GM18505 (cell line): ENCODE results near the gene SHANK2.

Experiments used
- ATAC-seq: cut with Tn5 transposase; IDR thresholded peaks from one replicate; pipeline ENCODE4 v1.9.1; 2021; ENCODE audit not compliant: unreplicated experiment
- POLR2A ChIP-seq: IDR thresholded peaks from 4 replicates; pipeline ENCODE4 v1.6.1; 2011; ENCODE audit warnings: borderline replicate concordance; ENCODE audit not compliant: insufficient read depth, insufficient read length; ENCODE audit errors: extremely low read depth

The SHANK2 gene

DNA sequence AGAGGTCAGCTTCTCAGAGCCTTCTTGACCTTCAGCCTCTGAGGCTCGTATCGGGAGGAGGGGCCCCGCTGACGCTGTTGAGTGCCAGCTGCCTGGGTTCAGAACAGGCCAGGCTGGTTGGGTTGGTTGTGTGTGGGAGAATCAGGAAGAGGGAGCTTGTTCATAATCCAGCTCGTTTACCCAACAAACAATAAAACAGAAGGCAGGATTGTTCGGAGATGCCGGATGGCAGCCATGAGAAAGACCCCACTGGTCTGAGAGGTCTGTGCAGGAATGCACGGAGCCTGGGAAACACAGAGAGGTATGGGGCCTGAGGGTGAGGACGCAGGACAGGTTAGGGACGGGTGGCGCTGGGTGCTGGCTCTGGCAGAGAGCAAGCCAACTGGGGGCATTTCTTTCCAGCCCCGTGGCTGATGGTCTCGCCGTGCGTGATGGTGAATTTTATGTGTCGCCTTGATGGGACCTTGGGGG, 31.6 kb upstream of the SHANK2 start:
- TF ChIP-seq POLR2A: no peak
- no peak for ATAC-seq

DNA sequence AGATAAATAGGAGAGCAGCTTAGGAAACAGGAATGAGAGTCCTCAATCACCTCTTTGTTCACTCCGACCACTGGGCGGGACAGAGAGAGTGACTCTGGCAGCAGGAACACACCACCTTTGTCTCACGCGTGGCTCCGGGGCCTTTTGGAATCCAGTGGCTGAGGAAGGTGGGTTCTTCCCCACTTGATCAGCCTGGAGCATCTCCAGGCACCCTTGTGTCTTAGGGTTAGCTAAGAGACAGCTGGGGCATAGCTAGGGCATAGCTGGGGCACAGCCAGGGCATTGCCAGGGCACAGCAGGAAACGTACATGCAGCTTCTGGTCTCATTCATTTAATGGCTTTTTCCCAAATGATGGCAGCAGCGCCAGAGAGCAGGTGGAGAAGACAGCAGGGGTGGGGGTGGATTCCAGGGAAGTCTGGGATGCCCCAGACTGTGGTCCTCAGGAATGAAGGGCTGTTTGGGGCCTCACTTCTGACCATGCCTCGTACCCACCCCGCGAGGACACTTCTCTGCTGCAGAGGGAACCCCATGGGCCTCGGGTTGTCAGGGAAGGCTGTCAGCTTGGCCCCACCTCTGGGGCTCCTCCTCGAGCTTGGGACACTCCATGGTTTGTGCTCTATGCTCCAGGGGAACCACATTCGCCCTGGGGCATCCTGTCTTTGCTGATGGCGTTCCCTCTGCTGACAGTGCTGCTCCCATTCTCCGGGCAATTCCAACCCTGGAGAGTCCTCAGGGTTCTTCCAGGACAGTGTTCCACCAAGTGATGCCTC, 30.4 kb upstream of the SHANK2 start:
- TF ChIP-seq POLR2A: no peak

DNA sequence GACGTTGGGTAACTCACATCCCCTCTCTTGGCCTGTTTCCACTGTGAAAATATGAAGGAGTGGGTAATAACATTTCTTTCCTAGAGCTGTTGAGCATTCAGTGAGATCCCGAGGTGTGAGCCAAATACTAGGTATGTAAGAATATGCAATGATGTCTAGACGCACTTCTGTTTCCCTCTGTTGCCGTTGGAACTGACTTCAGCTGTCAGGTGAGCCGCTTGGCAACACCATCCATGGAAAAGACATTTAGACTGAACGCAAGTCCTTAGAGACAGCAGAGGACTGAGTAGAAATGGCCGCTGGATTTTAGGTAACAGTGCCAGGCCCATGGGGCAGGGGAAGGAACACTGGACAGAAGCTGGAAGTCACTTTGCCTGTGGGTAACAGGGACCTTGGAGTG, 29.5 kb upstream of the SHANK2 start:
- ATAC-seq: no peak

More for the DNA sequence above, 30.4 kb upstream of the SHANK2 start:
- no peak for ATAC-seq

DNA sequence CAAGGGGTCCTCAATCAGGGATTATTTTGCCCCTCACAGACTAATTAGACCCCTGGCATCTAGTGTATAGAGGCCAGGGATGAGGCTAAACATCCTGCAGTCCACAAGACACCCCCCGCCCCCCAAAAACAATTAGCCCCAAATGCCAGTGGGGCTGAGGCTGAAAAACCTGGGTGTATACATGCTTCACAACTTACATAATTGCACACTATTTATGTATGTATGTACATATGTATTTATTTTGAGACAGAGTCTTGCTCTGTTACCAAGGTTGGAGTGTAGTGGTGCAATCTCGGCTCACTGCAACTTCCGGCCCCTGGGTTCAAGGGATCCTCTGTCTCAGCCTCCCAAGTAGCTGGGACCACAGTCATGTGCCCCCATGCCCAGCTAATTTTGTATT, 28.8 kb upstream of the SHANK2 start:
- TF ChIP-seq POLR2A: no peak
- ATAC-seq: no peak

More for the DNA sequence above, 29.5 kb upstream of the SHANK2 start:
- no peak for TF ChIP-seq POLR2A

DNA sequence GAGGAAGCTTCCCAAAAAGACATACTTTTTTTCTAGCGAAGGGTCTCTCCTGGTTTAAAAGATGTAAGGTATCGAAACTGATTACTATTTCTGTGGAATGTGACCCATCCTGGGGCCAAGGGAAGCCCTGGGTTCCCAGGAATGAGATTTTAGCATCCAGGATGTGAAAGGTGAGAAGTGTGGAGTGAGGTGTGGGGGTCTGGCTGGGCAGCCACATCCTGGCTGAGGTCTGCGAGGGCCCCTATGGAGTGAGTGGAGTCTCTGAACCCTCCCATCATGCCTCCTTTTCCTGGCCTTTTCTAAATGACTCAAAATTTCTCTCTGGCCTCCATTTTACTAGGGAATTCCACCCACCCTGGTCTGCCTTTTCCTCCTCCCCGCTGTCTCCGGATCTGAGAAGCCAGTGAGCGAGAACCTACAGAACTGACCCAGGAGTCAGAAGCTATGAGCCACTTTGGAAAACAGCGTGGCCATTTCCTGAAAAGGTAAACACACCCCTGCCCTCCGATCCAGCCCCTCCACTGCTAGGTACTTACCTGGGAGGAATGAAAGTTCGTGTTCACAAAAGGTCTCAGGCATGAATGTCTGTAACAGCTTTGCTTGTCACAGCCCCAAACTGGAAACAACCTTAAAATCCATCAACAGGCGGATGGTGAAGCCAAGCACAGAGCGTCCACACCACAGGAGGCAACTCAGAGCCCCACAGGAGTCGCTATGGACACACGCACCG, 27.7 kb upstream of the SHANK2 start:
- ATAC-seq: no peak
- no peak for TF ChIP-seq POLR2A

DNA sequence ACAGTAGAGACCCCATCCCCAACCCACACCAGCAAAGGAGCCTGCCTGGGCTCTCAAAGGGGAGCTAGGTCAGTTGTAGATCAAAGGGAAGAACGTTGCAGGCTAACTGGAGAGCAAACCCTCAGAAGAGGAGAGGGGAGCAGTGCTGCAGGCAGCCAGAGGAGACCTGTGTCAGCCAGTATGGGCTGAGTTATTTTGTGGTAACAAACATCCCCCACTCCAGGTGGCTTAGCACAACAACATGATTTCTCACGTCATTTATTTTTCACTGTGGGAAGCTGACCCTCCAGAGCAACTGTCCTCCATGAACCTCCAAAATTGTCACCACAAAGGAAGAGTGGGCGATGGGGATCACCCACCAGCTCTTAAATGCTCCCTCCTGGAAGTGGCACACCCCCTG, 19.8 kb upstream of the SHANK2 start:
- no peak for TF ChIP-seq POLR2A
- no peak for ATAC-seq

DNA sequence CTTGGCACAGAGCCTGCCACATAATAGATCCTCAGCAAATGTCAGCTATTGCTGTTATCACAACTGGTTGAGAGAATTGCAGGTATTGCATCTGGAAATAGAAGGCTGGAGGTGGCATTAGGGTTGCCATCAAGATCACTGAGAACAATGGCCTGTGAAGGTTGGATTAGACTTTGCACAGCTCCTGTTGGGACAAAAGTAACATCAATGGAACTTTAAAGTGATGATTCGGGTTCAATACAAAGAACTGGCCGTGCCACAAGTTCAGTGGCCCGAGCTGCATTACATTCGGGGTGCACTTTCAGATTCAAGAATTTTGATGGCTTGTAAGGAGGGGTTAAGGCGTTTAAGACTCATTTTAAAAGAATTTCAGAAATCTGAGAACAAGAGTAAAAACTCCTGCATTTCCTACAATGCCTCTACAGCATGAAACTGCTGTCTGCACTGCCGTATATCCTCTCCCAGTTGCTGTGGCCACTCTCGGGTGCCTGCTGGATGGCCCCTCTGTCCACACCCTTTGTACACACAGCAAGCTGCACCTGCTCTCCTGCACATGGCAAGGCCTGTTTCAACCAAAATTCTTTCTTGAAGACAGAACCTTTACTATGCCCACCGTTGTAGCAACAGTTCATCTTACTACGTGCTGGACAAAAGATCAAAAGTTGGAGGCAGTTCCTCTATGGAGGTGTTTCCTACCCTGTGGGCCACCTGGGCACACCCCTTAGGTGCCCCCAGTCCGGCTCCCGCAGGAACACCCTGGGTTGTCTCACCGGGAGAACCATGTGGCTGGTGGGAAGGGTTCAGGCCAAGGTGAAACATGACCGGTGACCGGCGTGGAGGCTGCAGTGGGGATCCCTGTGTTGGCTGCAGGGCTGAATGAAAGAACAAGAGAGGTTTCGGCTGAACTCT, 17.5 kb upstream of the SHANK2 start:
- TF ChIP-seq POLR2A: no peak
- ATAC-seq: no peak

DNA sequence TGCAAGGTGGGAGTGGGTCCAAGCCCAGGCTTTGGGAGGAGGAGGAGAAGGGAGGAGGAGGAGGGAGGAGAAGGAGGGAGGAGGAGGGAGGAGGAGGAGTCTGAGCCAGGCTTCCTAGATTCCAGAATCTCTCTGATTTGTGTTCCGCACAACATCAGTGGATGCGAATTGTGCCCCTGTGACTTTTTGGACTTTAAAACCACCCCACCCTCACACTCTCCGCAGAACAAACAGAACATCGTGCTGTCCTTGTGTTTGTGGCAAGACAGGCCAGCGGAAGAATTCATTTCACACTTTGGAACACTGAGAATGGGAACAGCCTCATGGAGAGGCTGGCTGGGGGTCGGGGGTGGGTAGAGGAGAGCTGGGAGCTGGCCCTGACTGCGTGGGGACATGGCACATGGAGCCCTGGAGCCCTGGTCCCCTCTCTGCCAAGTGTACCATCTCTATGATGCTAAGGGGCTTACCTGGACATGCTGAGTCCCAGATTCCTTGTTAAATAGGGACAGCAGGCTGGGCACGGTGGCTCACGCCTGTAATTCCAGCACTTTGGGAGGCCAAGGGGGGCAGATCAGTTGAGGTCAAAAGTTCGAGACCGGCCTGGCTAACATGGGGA, 16.4 kb upstream of the SHANK2 start:
- TF ChIP-seq POLR2A: no peak

DNA sequence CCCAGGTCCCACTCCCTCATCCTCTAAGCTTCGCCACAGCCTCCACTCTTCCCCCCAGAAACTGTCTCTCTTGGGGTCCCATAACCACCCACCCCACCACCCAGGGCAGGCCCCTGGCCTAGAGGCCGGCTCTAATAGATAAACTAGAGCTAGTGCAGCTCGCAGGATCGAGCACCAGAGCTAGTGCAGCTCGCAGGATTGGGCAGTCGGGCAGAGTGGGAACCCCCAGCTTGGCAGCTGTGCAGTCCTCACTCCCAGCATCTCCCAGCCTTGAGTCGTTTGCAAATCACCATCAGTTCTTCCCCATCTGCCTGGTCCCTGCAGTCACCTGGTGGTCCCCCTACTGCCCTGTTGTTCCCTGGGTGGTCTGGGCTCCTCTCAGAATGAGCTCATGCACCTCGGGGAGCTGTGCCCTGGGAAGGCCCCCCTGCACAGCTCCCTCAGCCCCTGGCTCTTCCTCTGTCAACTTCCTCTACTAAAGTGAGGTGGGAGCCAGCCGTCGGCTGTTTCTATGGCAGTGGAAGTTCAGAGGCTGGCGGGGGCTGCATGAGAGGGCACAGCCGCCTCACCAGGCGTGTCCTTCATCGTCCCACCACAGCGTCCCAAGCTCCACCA, 15.5 kb upstream of the SHANK2 start:
- TF ChIP-seq POLR2A: no peak
- ATAC-seq: no peak

More for the DNA sequence above, 16.4 kb upstream of the SHANK2 start:
- ATAC-seq: no peak

DNA sequence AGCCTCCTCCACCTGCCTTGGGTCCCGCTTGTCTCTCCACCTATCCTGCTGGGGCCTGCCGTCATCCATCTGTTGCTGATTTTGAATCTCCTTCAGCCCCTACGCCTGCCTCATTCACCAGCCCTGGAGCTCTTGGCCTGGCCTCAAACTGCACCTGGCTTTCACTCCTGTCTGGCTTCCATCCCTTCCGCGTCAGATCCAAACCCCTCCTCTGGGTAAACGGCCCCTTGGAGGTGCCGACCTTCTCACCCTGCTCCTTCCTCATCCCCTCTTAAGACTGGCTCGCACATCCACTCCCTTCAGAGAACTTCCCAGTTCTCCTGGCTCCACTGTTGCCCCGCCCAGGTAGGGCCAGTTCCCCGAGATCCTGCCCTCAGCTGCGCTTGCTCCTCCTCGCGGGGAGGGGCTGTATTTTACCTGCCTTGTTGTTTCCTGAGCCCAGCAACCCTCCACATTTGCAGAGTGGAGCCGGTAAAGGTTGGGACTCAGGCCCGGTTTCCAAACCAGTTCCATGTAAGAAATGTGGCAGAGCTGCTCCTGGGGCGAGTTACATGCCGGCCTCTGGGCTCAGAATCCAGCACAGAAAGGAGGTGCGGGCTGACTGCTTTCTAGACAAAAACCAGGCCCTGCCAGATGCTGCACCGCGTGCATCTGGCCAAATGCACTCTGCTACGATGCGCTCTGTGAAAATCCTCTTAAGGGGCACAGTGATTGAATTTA, 13.9 kb upstream of the SHANK2 start:
- ATAC-seq: no peak
- TF ChIP-seq POLR2A: no peak

DNA sequence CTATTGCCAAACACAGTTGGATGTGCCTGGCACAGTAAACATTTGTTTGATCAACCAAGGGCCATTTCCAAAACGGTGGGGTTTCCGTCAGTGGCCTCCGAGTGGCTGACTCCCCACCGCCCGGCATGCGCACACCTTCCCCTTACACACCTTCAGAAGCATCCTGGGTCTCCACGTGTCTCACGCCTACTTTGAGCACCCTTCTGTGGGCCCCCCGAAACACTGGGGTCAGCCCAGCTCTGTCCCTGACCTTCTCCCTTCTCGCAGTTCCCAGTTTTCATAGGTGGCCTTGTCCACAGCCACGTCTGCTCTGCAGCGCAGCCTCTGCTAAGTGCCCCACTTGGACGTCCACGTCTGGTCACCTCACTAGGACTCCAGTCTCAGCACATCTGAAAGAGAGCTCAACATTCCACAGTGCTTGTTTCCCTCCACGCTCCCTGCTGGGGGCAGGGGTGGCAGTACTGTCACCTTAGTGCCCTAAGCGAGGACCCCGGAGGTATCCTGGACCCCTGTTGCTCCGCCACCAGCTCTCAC, 13.2 kb upstream of the SHANK2 start:
- ATAC-seq: no peak
- TF ChIP-seq POLR2A: no peak

DNA sequence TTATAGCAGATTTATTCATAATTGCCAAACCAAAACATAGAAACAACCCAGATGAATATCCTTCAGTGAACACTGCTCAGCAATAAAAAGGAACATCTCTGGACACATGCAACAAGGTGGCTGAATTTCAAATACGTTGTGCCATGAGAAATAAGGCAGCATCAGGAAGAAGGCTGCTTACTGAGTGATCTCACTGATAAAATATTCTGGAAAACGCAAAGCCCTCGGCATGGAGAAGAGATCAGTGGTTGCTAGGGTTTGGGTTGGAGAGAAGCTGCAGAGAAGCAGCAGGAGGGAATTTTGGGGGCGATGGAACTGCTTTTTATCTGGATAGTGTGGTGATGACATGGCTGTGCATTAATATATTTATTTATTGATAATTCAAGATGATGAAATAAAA, 11.0 kb upstream of the SHANK2 start:
- no peak for TF ChIP-seq POLR2A
- no peak for ATAC-seq

DNA sequence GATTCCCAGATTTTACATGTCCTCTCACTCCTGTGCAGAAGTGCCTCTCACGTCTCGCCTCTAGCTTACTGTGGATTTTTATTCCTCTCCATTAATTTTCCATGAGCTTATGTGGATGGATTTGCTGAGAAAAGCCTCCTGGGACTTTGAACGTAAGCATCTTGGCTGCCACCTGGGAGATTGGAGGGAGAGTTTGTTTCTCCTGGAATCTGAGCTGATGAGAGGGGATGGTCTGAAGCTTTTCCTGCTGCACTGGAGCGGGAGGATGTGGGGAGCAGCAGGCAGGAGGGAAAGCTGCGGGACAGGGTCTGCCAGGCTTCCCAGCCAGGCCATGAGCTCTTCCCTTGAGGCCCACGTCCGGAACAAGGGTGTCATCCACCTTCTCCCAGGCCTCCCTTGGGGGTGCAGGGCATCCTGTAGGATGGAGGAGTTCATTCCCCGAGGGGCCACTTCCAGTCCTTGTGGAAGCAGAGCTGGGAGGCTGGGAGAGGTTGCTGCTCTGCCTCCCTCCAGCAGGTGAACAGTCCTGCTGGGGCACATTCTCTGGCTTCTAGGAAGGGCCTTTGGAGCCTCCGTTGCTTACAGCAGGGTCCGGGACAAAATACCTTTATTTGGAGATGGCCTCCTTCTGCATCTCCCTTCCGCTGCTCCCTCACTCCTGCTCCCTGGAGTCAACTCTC, 3.6 kb upstream of the SHANK2 start:
- no peak for TF ChIP-seq POLR2A
- no peak for ATAC-seq
